ENCODE measurements around the gene PMVK.

Gene PMVK

GRCh38 chr1:154945962-154946850, 9.7 kb upstream of the PMVK start:
- TF ChIP-seq, protein P1, sequence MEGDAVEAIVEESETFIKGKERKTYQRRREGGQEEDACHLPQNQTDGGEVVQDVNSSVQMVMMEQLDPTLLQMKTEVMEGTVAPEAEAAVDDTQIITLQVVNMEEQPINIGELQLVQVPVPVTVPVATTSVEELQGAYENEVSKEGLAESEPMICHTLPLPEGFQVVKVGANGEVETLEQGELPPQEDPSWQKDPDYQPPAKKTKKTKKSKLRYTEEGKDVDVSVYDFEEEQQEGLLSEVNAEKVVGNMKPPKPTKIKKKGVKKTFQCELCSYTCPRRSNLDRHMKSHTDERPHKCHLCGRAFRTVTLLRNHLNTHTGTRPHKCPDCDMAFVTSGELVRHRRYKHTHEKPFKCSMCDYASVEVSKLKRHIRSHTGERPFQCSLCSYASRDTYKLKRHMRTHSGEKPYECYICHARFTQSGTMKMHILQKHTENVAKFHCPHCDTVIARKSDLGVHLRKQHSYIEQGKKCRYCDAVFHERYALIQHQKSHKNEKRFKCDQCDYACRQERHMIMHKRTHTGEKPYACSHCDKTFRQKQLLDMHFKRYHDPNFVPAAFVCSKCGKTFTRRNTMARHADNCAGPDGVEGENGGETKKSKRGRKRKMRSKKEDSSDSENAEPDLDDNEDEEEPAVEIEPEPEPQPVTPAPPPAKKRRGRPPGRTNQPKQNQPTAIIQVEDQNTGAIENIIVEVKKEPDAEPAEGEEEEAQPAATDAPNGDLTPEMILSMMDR (IDR thresholded peaks at IDR 0.05), result no peak
- no peak overlapping the region for H3K27ac ChIP-seq
- DNase-seq (ENCODE audit: low spot score), result no peak

DNA sequence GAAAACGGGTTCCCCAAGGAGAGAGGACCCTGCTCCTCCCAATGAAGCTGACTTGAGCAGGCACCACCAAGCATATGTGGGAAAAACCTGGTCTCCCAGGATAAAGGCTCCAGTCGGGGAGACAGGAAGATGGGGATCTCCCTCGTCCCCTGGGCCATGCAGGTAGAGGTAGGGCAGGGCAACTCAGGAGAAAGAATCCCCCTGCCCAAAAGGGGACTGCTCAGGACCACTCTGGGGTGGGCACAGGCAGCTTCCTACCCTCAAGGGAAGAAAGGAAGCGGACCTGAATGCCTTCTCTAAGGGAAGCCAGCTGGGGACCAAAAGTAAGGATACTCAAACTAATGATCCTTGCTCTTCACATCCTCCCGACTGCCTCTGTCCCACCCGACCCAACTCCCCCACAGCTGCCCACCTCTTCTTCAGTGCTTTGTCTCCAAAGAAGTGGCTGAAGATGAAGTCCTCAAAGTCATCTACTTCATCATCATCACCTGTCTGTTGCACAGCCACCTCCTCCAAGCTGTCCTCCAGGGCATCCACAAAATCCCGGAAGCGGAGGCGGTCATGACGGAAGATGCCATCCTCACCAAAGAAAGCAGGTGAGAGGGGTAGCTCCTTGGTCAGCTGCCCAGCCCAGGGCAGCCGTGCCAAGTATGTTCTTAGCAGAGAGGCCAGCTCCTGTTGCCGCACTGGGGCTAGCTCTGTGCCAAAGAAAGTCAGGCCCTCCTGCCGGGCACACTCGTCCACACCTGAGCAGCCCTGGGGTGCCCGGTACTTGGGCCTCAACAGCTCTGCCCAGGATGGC, 8.8 kb upstream of the PMVK start:
- DNase-seq (ENCODE audit: low spot score), result no peak
- TF ChIP-seq, protein P1 (IDR thresholded peaks at IDR 0.05), result no peak
- Histone ChIP-seq H3K27ac (peak overlapping the region in 1 of 2 donors; percentile 70), H3K4me3 (no peak overlapping the region)

More at GRCh38 chr1:154945962-154946850, 9.7 kb upstream of the PMVK start:
- H3K4me3 ChIP-seq, result no peak overlapping the region

GRCh38 chr1:154944401-154945159, 8.1 kb upstream of the PMVK start:
- Histone ChIP-seq H3K27ac (peak overlapping the region; percentile 44 to 70), H3K4me3 (no peak overlapping the region)
- TF ChIP-seq, protein P1 (IDR thresholded peaks at IDR 0.05), result no peak
- DNase-seq (ENCODE audit: low spot score), result no peak

GRCh38 chr1:154943649-154944400, 7.3 kb upstream of the PMVK start:
- TF ChIP-seq, protein P1 (IDR thresholded peaks at IDR 0.05), result peak; percentile 47
- Histone ChIP-seq H3K27ac (peak overlapping the region; percentile 44 to 70), H3K4me3 (no peak overlapping the region)
- DNase-seq (ENCODE audit: low spot score), result no peak

- no peak for DNase-seq (ENCODE audit: low spot score)
- TF ChIP-seq, protein P1 (IDR thresholded peaks at IDR 0.05), result no peak
- Histone ChIP-seq H3K27ac (peak overlapping the region in 1 of 2 donors; percentile 44), H3K4me3 (no peak overlapping the region)
Observed at GRCh38 chr1:154941333-154942013, 5.0 kb upstream of the PMVK start.

All from coronary artery (tissue), 2 donors.